ENCODE results near the gene RAC3. TPM values are rescaled to one million over a fixed set of nuclear protein-coding genes. Genes with fewer than 3 reads are reported as not detected.

The RAC3 gene
- total and polyA plus RNA-seq, 4 donors: 51.7 to 214 (median 135) TPM

DNA sequence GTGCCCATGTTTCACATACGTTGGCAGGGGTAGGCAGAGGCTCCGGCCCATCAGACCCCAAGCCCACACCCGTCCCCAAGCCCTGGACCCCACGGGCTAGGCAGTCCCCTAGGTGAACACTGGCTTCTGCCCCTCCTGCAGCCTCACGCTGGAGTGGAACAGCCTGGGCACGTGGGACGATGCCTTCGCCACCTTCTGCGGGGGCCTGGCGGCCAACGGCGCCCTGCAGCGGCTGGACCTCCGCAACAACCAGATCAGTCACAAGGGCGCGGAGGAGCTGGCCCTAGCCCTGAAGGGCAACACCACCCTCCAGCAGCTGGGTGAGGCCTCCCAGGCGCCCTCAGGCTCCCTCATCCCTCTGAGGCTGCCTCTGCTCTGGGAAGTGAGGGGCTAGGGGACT is 6.6 kb upstream of the RAC3 start:
- H3K27ac ChIP-seq (ENCODE audit: low read depth, low read length): no peak overlapping the region
- H3K9me3 ChIP-seq (ENCODE audit: control insufficient read depth, insufficient read depth, low read length): no peaks in the 10 kb centered on the region
- no peaks in the 10 kb centered on the region for H3K27me3 ChIP-seq (ENCODE audit: control insufficient read depth, insufficient read depth, low read length)
- DNase-seq (ENCODE audit: low read depth in 4 of 6, low spot score in 6 of 6): no peak
- no peak overlapping the region for H3K4me3 ChIP-seq (ENCODE audit: low read depth, low read length)
- H3K36me3 ChIP-seq (ENCODE audit: control insufficient read depth, insufficient read depth, low read length): peaks cover 71% of the 10 kb centered on the region
- peaks cover 57% of the 10 kb centered on the region for H3K4me1 ChIP-seq (ENCODE audit: control insufficient read depth, insufficient read depth, low read length)
- 95% methylated on average over 17 of the region's 17 CpGs for WGBS (ENCODE audit: insufficient coverage)

DNA sequence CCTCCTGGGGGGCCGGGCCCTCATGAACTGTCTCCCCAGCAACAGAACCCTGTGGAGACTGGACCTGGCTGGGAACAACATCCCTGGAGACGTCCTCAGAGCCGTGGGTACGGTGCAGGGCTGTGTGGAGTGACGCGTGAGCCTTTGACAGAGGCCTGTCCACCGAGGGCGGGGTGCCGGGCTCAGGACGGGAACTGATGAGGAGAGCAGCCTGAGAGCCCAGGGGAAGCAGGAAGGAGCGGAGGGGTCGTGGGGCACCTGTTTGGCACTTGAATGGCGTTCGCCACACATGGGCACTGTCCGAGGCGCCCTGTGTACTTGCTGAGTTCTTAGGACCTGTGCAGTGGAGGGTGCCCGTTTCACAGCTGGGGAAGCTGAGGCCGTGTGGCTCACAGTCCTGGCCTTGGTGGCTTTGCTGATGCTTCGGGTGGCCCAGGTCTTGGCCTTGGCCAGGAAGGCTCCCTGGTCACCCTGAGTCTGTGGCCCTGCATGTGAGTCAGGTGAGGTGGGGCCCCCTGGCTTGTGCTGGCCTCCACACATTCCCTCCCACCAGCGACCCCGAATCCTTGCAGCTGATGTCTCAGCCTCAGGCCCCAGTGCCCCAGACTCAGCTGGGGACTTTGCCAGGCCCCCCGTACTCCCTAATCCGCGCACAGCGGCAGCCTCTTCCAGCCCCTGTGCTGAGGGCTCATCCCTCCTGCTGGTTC is 5.9 kb upstream of the RAC3 start:
- H3K27ac ChIP-seq (ENCODE audit: low read depth, low read length): no peak overlapping the region
- DNase-seq (ENCODE audit: low read depth in 4 of 6, low spot score in 6 of 6): no peak
- no peak overlapping the region for H3K4me3 ChIP-seq (ENCODE audit: low read depth, low read length)
- H3K36me3 ChIP-seq (ENCODE audit: control insufficient read depth, insufficient read depth, low read length): peaks cover 70% of the 10 kb centered on the region
- peaks cover 57% of the 10 kb centered on the region for H3K4me1 ChIP-seq (ENCODE audit: control insufficient read depth, insufficient read depth, low read length)
- H3K27me3 ChIP-seq (ENCODE audit: control insufficient read depth, insufficient read depth, low read length): no peaks in the 10 kb centered on the region
- WGBS (ENCODE audit: insufficient coverage): 91% methylated on average over 25 of the region's 25 CpGs
- no peaks in the 10 kb centered on the region for H3K9me3 ChIP-seq (ENCODE audit: control insufficient read depth, insufficient read depth, low read length)

DNA sequence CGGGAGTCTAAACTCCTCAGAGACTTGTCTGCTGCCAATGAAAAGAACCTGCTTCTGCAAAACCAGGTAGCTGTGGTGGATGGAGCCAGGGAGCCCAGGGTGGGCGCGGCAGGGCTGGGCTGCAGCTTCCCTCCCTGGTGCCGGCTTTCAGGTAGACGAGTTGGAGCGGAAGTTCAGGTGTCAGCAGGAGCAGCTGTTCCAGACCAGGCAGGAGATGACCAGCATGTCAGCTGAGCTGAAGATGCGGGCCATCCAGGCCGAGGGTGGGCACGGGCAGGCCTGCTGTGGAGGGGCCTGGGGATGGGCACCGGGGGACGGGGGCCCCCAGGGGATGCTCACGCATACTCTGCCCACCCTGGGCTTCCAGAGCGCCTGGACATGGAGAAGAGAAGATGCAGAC is 3.2 kb upstream of the RAC3 start:
- no peak overlapping the region for H3K4me3 ChIP-seq (ENCODE audit: low read depth, low read length)
- WGBS (ENCODE audit: insufficient coverage): 92% methylated on average over 13 of the region's 13 CpGs
- H3K27ac ChIP-seq (ENCODE audit: low read depth, low read length): no peak overlapping the region
- no peaks in the 10 kb centered on the region for H3K9me3 ChIP-seq (ENCODE audit: control insufficient read depth, insufficient read depth, low read length)
- no peaks in the 10 kb centered on the region for H3K27me3 ChIP-seq (ENCODE audit: control insufficient read depth, insufficient read depth, low read length)
- peaks cover 59% of the 10 kb centered on the region for H3K4me1 ChIP-seq (ENCODE audit: control insufficient read depth, insufficient read depth, low read length)
- no peak for DNase-seq (ENCODE audit: low read depth in 4 of 6, low spot score in 6 of 6)
- peaks cover 72% of the 10 kb centered on the region for H3K36me3 ChIP-seq (ENCODE audit: control insufficient read depth, insufficient read depth, low read length)

DNA sequence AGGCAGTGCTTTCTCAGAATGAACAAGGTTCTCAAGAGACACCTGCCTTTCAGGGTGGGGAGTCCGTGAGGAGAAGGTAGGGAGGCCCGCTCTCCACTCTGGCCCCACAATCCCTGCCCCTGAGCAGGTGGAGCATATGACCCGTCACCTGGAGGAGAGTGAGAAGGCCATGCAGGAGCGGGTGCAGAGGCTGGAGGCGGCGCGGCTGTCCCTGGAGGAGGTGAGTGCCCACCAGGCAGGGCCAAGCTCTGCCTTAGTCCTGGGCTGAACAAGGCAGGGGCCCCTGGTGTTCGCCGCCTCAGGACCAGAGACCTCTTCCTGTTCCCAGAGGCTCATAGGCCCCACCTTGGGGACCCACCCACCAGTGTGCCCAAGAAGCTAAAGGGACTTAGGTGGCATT is 2.5 kb upstream of the RAC3 start:
- Histone ChIP-seq H3K4me3 (ENCODE audit: low read depth, low read length) (no peak overlapping the region), H3K27ac (ENCODE audit: low read depth, low read length) (no peak overlapping the region)

DNA sequence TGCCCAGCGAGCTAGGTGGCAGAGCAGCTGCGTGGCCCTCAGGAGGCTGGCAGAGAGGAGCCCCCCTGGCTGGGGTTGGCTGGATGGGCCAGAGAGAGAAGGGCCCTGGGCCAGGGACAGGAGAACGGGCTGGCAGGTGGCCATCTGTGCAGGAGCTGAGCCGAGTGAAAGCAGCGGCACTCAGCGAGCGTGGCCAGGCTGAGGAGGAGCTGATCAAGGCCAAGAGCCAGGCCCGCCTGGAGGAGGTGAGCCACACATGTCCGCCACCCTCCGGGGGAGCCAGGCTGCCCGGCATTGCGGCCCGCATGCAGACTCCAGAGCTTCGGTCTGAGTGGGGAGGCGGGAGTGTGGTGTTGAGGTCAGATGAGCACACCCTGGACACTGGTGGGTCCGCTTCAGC is 2.1 kb upstream of the RAC3 start:
- H3K4me1 ChIP-seq (ENCODE audit: control insufficient read depth, insufficient read depth, low read length): peaks cover 56% of the 10 kb centered on the region
- H3K36me3 ChIP-seq (ENCODE audit: control insufficient read depth, insufficient read depth, low read length): peaks cover 82% of the 10 kb centered on the region
- DNase-seq (ENCODE audit: low read depth in 4 of 6, low spot score in 6 of 6): no peak
- no peak overlapping the region for H3K4me3 ChIP-seq (ENCODE audit: low read depth, low read length)
- no peaks in the 10 kb centered on the region for H3K9me3 ChIP-seq (ENCODE audit: control insufficient read depth, insufficient read depth, low read length)
- H3K27me3 ChIP-seq (ENCODE audit: control insufficient read depth, insufficient read depth, low read length): no peaks in the 10 kb centered on the region
- 79% methylated on average over 16 of the region's 16 CpGs for WGBS (ENCODE audit: insufficient coverage)
- H3K27ac ChIP-seq (ENCODE audit: low read depth, low read length): no peak overlapping the region

More for the DNA sequence above, 2.5 kb upstream of the RAC3 start:
- no peak for DNase-seq (ENCODE audit: low read depth in 4 of 6, low spot score in 6 of 6)
- Histone ChIP-seq H3K9me3 (ENCODE audit: control insufficient read depth, insufficient read depth, low read length) (no peaks in the 10 kb centered on the region), H3K4me1 (ENCODE audit: control insufficient read depth, insufficient read depth, low read length) (peaks cover 57% of the 10 kb centered on the region), H3K36me3 (ENCODE audit: control insufficient read depth, insufficient read depth, low read length) (peaks cover 79% of the 10 kb centered on the region), H3K27me3 (ENCODE audit: control insufficient read depth, insufficient read depth, low read length) (no peaks in the 10 kb centered on the region)
- WGBS (ENCODE audit: insufficient coverage): 100% methylated on average over 7 of the region's 9 CpGs

DNA sequence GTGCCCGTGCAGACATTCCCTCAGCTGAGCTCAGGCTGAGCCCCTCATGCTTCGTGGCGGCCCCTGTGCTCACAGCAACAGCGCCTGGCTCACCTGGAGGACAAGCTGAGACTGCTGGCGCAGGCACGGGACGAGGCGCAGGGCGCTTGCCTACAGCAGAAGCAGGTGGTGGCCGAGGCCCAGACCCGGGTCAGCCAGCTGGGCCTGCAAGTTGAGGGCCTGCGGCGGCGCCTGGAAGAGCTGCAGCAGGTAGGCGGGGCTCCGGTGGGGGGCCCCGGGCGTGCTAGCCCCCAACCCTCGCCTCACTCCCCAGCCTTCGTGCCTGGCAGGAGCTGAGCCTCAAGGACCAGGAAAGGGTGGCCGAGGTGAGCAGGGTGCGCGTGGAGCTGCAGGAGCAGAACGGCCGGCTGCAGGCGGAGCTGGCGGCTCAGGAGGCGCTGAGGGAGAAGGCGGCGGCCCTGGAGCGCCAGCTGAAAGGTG is 1.4 kb upstream of the RAC3 start:
- Histone ChIP-seq H3K27ac (ENCODE audit: low read depth, low read length) (no peak overlapping the region), H3K4me3 (ENCODE audit: low read depth, low read length) (no peak overlapping the region), H3K36me3 (ENCODE audit: control insufficient read depth, insufficient read depth, low read length) (peaks cover 81% of the 10 kb centered on the region), H3K27me3 (ENCODE audit: control insufficient read depth, insufficient read depth, low read length) (no peaks in the 10 kb centered on the region), H3K9me3 (ENCODE audit: control insufficient read depth, insufficient read depth, low read length) (no peaks in the 10 kb centered on the region), H3K4me1 (ENCODE audit: control insufficient read depth, insufficient read depth, low read length) (peaks cover 53% of the 10 kb centered on the region)
- DNase-seq (ENCODE audit: low read depth in 4 of 6, low spot score in 6 of 6): no peak
- 68% methylated on average over 30 of the region's 31 CpGs for WGBS (ENCODE audit: insufficient coverage)

DNA sequence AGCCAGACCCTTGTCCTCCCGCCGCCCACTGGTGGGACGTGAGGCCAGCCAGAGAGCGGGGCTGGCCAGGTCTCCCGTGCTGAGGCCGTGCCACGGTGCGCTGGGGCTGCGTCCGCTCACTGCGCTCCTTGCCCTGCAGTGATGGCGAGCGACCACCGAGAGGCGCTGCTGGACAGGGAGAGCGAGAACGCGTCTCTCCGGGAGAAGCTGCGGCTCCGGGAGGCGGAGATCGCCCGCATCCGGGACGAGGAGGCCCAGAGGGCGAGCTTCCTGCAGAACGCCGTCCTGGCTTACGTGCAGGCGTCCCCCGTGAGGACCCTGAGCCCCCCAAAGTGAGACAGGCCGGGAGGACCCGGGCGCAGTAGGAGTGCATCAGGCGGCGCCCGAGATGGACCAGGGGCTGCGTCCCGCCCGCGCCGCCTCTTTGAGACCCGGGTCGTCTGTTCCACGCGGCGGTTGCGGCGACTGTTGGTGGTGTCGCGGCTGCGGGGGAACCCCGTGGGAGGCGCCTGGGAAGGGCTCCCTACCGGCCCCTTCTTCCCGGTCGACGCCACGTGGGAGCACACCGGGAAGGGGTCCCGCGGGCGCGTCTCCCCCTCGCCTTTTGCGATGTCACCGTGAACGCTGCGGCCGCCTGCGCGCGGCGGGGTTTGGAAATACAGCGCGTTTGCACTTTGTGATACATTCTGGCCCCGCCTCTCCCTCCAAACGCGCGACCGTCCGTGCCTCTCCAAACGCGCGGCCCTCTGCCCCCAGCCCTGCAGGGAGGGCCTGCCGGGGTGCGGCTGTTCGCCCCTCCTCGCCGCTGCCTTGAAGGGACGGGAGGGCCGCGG is 792 bp upstream of the RAC3 start:
- Histone ChIP-seq H3K27ac (ENCODE audit: low read depth, low read length) (peak overlapping the region; percentile 61), H3K9me3 (ENCODE audit: control insufficient read depth, insufficient read depth, low read length) (no peaks in the 10 kb centered on the region), H3K4me1 (ENCODE audit: control insufficient read depth, insufficient read depth, low read length) (peaks cover 53% of the 10 kb centered on the region), H3K4me3 (ENCODE audit: low read depth, low read length) (peak overlapping the region; percentile 36), H3K27me3 (ENCODE audit: control insufficient read depth, insufficient read depth, low read length) (no peaks in the 10 kb centered on the region), H3K36me3 (ENCODE audit: control insufficient read depth, insufficient read depth, low read length) (peaks cover 77% of the 10 kb centered on the region)
- DNase-seq (ENCODE audit: low read depth in 4 of 6, low spot score in 6 of 6): peak in 3 of 6 donors; percentile 48 to 89 (median 87)
- 1% methylated on average over 93 of the region's 94 CpGs for WGBS (ENCODE audit: insufficient coverage)

DNA sequence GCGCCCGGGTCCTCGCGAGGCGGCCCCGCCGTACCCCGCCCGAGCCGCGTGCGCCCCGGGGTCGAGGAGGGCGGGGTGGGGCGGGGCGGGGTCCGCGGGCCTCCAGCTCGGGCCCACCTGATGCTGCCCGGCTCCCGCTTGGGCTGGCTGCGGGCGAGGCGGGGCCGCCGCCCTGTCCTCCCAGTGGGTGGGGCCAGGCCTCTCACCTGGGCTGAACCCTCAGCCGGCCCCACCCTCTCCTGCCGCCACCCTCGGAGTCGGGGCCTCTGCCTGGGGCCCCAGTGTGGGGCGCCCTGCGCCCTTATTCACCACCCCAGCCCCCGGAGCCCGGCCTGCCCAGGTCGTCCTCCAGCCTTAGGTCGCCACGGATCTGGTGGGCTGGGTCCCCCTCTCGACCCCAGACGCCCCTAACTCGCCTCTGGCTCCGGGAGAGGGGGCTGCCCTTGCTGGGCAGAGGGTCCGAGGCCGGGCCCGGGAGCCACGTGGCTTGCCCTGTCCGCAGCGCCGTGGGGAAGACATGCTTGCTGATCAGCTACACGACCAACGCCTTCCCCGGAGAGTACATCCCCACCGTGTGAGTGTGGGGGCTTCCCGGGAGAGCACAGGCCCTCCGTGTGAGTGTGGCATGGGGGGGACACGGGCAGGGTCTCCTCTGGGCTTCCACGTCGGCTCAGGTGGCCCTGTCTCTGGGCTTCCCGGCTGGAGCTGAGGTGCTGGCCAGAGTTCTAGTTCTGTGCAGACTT is 578 bp downstream of the RAC3 start:
- DNase-seq (ENCODE audit: low read depth in 4 of 6, low spot score in 6 of 6): peak in 1 of 6 donors; percentile 9
- Histone ChIP-seq H3K27ac (ENCODE audit: low read depth, low read length) (no peak overlapping the region), H3K9me3 (ENCODE audit: control insufficient read depth, insufficient read depth, low read length) (no peaks in the 10 kb centered on the region)

DNA sequence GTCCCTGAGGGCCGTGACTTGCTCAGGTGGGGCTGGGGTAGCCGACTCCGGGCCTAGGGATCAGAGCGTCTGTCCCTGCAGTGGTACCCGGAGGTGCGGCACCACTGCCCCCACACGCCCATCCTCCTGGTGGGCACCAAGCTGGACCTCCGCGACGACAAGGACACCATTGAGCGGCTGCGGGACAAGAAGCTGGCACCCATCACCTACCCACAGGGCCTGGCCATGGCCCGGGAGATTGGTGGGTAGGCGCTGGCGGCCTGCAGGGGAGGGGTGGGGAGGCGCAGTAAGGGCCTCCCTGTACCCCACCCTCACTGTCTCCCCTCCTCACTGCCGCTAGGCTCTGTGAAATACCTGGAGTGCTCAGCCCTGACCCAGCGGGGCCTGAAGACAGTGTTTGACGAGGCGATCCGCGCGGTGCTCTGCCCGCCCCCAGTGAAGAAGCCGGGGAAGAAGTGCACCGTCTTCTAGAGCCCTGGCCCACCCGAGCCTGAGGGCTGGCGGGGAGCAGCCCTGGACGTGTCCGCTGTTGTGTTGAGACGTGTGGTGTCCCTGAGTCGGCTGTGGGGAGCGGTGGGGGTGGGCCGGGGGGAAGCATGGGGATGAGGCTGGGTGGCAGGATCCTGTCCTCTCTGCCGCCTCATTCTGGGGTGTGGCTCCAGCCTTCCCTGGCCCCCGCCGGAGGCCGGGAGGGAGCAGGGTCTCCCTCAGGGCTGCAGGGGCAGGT is 2.0 kb downstream of the RAC3 start:
- WGBS (ENCODE audit: insufficient coverage): 88% methylated on average over 24 of the region's 38 CpGs
- H3K4me3 ChIP-seq (ENCODE audit: low read depth, low read length): no peak overlapping the region
- peaks cover 61% of the 10 kb centered on the region for H3K36me3 ChIP-seq (ENCODE audit: control insufficient read depth, insufficient read depth, low read length)
- peaks cover 69% of the 10 kb centered on the region for H3K4me1 ChIP-seq (ENCODE audit: control insufficient read depth, insufficient read depth, low read length)
- H3K27me3 ChIP-seq (ENCODE audit: control insufficient read depth, insufficient read depth, low read length): no peaks in the 10 kb centered on the region
- no peak overlapping the region for H3K27ac ChIP-seq (ENCODE audit: low read depth, low read length)
- no peaks in the 10 kb centered on the region for H3K9me3 ChIP-seq (ENCODE audit: control insufficient read depth, insufficient read depth, low read length)
- DNase-seq (ENCODE audit: low read depth in 4 of 6, low spot score in 6 of 6): no peak

More for the DNA sequence above, 578 bp downstream of the RAC3 start:
- Histone ChIP-seq H3K4me1 (ENCODE audit: control insufficient read depth, insufficient read depth, low read length) (peaks cover 61% of the 10 kb centered on the region), H3K36me3 (ENCODE audit: control insufficient read depth, insufficient read depth, low read length) (peaks cover 76% of the 10 kb centered on the region), H3K4me3 (ENCODE audit: low read depth, low read length) (peak overlapping the region; percentile 55), H3K27me3 (ENCODE audit: control insufficient read depth, insufficient read depth, low read length) (no peaks in the 10 kb centered on the region)
- WGBS (ENCODE audit: insufficient coverage): 3% methylated on average over 59 of the region's 59 CpGs

Data from spinal cord (tissue), 10 donors.